Activated naive CD4-positive, alpha-beta T cell treated with anti-CD3 and anti-CD28 coated beads, Interleukin-2, amount 50 U/mL, for 72 hours (primary cell): Measurements from ENCODE around the gene PKN2. TPM values are rescaled to one million over a fixed set of nuclear protein-coding genes. Genes with fewer than 3 reads are reported as not detected.
A peak's percentile ranks its signal among the peaks of the same experiment; 100 is the strongest.
"Not testable (repeated sequence)": the region's sequence is repeated elsewhere in the genome, so short reads cannot be mapped to it uniquely, and the experiment has no call there.

Source experiments
- ATAC-seq, 2 donors: fragments of 150-1000 bp; cut with Tn5 transposase; 2 replicates each; pipeline ENCODE4 v1.10.0; 2021; ENCODE audit warnings: mild to moderate bottlenecking in 2 of 2, moderate library complexity in 2 of 2
- DNase-seq, 2 donors: peaks; one replicate each; pipeline ENCODE4 v3.0.0; 2021 to 2022; ENCODE audit warnings: low spot score in 2 of 2
- H3K27ac Mint-ChIP-seq, 2 donors: one replicate each; pipeline ENCODE4 v1.8.0; 2022; ENCODE audit warnings: mild to moderate bottlenecking in 2 of 2, mixed read lengths in 2 of 2
- H3K36me3 Mint-ChIP-seq, 2 donors: one replicate each; pipeline ENCODE4 v1.8.0; 2022; ENCODE audit warnings: mixed read lengths in 2 of 2
- H3K9me3 Mint-ChIP-seq, 2 donors: one replicate each; pipeline ENCODE4 v1.8.0; 2022; ENCODE audit warnings: mixed read lengths in 2 of 2
- total RNA-seq, 2 donors: library from RNA; stranded (reverse); gene quantifications; one replicate each; pipeline ENCODE4 v1.2.3, GENCODE V29; 2022

Gene PKN2
- total RNA-seq, 2 donors from 2014 or later: 27.0 to 35.0 TPM

DNA sequence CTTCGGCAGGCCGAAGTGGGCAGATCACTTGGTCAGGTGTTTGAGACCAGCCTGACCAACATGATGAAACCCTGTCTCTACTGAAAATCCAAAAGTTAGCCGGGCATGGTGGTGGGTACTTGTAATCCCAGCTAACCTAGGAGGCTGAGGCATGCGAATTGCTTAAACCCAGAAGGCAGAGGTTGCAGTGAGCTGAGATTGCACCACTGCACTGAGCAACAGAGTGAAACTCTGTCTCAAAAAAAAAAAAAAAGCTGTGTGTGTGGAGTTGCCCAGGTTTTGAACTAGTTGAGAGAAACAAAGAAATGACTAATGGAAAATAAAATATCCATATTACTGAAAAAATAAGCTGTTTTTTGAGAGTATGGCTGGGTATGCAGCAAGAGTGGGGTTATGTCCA lies 107.1 kb downstream of the PKN2 start:
- ATAC-seq: peak; percentile 49 to 91
- peak in 1 of 2 donors; percentile 15 for DNase-seq
- Mint-ChIP-seq H3K36me3 (no peaks in the 10 kb centered on the region), H3K9me3 (no peaks in the 10 kb centered on the region), H3K27ac (peak overlapping the region; percentile 30 to 60)

DNA sequence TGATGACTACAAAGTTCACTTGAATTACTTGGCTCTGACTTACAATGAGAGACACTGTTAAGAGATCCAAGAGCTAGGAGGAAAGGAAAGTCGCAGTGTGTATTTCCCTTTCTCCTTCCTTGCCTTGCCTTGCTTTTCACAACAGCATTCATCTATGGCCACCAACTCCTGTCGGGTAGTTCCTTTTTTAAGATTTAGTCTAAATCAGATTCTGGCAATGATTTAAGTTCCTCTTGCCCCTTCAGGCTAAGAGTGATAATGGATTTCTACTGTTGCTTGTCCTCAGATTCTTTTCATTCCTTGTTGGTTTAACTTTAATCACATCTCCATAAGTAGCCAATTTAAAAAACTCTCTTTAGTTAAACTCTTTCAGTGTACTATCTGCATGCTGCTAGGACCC lies 115.4 kb downstream of the PKN2 start:
- DNase-seq (no peak), ATAC-seq (no peak)
- peaks cover 4 to 5% of the 10 kb centered on the region in 2 donors for H3K9me3 Mint-ChIP-seq
- peaks cover 18 to 25% of the 10 kb centered on the region in 2 donors for H3K36me3 Mint-ChIP-seq
- H3K27ac Mint-ChIP-seq: peak overlapping the region in 1 of 2 donors; percentile 94

DNA sequence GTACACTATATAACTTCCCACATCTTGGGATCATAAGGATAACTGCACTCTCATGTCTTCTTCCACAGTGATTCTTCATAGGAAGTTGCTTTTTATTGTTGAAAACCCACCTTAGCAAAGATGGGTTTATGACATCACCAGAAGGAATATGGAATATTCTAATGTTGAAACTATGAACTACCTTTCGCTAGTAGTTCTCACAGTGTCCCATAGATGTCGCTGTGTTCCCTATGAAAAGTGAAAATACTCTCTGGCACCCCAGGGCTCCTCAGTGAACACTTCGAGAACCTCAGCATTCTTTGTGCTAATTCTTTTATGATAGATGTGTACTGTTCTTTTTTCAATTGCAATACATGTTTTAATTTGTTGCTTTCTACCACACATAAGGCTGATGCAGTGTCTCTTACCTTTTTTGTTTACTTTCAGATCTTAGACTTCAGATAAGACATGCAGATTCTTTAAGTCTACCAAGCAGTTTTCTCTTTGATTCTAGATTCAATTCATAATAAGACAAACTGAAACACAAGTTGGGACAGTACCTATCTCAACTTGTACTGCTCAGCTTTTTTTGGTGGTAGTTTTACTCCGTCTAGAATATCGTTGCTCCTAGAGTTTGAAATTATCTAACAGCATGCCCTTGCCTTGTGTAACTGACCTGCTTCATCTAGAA lies 116.4 kb downstream of the PKN2 start:
- H3K36me3 Mint-ChIP-seq: peaks cover 18 to 25% of the 10 kb centered on the region in 2 donors
- ATAC-seq: peak; percentile 52 to 58

DNA sequence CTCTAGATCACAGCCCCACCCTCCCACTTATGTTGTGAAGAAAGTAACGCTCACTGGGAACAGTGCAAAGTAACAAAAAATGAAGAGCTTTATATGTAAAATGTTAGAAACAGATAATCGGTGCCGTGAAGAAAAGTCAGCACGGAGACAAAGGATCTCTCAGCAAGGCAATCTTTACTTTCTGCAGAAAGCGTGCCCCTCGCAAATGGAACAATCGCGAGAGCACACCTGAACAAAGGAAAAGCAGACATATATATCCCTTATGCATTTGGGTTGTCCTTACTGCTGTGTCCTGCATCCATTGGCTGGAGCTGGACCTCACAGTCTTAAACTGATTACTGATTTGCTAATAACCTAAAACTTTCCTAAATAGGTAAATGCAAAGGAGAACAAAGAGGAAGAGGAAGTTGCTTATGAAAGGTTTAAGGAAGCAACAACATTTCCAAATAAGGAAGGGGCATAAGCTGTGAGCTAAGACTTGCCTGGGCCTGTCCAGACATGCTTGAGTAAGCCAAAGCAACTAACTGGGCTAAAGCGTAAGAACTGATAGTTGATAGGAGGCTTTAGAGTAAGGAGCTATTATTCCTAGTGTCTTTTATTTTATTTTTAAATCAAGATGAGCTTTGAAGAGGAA lies 117.6 kb downstream of the PKN2 start:
- H3K36me3 Mint-ChIP-seq: peaks cover 18 to 25% of the 10 kb centered on the region in 2 donors
- peak overlapping the region; percentile 47 to 94 for H3K27ac Mint-ChIP-seq
- ATAC-seq (peak in 1 of 2 donors; percentile 39), DNase-seq (no peak)
- H3K9me3 Mint-ChIP-seq: peaks cover 4 to 5% of the 10 kb centered on the region in 2 donors

More for the DNA sequence above, 116.4 kb downstream of the PKN2 start:
- peak in 1 of 2 donors; percentile 49 for DNase-seq
- Mint-ChIP-seq H3K9me3 (peaks cover 4 to 5% of the 10 kb centered on the region in 2 donors), H3K27ac (peak overlapping the region; percentile 38 to 94)

DNA sequence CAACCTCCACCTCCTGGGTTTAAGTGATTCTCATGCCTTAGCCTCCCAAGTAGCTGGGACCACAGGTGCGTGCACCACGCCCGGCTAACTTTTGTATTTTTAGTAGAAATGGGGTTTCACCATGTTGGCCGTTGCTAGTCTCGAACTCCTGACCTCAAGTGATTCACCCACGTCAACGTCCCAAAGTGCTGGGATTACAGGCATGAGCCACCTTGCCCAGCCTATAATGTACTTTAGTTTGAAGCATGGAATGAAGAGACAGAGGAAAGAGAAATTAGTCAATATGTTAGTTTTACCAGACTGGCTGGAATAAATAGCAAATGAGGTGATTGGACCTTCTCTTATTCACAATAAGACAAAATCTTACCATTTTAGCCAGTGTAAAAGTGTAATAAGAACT lies 118.3 kb downstream of the PKN2 start:
- ATAC-seq (peak in 1 of 2 donors; percentile 47), DNase-seq (no peak)
- Mint-ChIP-seq H3K27ac (peak overlapping the region in 1 of 2 donors; percentile 94), H3K9me3 (peaks cover 4 to 5% of the 10 kb centered on the region in 2 donors), H3K36me3 (peaks cover 18 to 25% of the 10 kb centered on the region in 2 donors)

DNA sequence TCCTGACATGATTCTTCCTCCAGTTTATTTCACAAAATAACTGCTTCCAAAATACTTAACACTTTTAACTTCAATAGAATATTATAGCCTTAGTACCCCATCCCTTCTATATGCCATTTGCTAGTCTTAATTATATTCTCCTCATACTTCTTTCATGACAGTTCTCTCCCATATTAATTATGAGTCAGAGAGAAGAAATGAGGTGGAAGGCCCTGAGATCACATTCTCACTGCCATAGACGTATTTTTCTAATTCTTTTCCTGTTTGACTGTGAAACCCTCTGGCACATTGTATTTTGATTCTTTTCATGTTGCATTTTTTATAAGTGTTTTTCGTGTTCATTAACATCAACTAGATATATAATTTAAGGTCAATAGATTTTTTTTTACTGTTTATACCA lies 118.9 kb downstream of the PKN2 start:
- Mint-ChIP-seq H3K9me3 (peaks cover 4 to 5% of the 10 kb centered on the region in 2 donors), H3K27ac (peak overlapping the region in 1 of 2 donors; percentile 94), H3K36me3 (peaks cover 18 to 25% of the 10 kb centered on the region in 2 donors)
- ATAC-seq: peak in 1 of 2 donors; percentile 51
- no peak for DNase-seq

DNA sequence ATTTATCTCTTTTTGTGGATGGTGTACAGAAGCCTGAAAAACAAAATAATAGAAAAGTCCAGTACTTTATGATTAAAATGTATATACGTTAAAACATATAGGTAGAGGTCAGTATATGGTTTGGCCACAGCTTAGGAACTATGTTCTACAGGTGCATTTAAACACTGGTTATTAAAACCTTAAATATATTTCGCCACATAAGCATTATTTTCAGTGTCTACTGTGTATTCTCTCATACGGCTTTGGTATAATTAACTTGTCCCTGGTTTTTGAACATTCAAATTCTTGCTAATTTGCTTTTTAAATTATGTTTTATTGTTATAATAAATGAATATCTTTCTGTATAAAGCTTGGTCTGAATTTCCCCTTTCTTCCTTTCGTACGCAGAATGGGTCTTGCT lies 119.4 kb downstream of the PKN2 start:
- peak overlapping the region in 1 of 2 donors; percentile 94 for H3K27ac Mint-ChIP-seq
- H3K9me3 Mint-ChIP-seq: peaks cover 4 to 5% of the 10 kb centered on the region in 2 donors
- H3K36me3 Mint-ChIP-seq: peaks cover 18 to 25% of the 10 kb centered on the region in 2 donors
- DNase-seq (no peak), ATAC-seq (no peak)

DNA sequence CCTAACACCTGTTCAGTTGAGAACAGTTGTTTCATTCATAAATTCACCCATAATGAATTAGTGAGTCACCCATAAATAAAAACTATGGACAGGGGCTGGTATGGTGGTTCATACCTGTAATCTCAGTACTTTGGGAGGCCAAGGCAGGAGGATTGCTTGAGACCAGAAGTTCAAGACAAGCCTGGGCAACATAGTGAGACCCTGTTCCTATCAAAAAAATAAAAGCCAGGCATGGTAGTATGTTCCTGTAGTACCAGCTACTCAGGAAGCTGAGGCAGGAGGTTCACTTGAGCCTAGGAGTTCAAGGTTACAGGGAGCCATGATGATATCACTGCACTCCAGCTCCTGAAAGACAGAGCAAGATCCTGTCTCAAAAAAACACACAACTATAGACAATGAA lies 128.3 kb downstream of the PKN2 start:
- H3K27ac Mint-ChIP-seq: no peak overlapping the region
- H3K9me3 Mint-ChIP-seq: no peaks in the 10 kb centered on the region
- peaks cover 13 to 17% of the 10 kb centered on the region in 2 donors for H3K36me3 Mint-ChIP-seq
- DNase-seq (no peak), ATAC-seq (no peak)

DNA sequence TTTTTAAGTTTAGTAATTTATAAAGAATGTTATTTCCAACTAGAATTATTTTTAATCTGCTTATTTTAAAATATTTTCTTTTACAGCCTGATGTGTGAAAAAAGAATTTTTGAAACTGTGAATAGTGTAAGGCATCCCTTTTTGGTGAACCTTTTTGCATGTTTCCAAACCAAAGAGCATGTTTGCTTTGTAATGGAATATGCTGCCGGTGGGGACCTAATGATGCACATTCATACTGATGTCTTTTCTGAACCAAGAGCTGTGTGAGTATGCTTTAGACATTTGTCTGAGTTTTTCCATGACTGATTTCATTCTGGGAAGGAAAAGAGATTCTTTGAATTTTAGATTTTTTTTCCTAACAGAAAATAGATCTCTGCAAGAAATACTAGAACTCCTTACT lies 129.4 kb downstream of the PKN2 start:
- no peak overlapping the region for H3K27ac Mint-ChIP-seq
- no peaks in the 10 kb centered on the region for H3K9me3 Mint-ChIP-seq
- ATAC-seq (no peak), DNase-seq (no peak)
- peaks cover 17% of the 10 kb centered on the region in 2 donors for H3K36me3 Mint-ChIP-seq

DNA sequence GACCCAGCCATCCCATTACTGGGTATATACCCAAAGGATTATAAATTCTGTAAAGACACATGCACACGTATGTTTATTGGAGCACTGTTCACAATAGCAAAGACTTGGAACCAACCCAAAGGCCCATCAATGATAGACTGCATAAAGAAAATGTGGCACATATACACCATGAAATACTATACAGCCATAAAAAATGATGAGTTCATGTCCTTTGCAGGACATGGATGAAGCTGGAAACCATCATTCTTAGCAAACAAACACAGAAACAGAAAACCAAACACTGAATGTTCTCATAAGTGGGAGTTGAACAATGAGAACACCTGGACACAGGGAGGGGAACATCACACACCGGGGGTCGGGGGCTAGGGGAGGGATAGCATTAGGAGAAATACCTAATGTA lies 135.6 kb downstream of the PKN2 start:
- DNase-seq, H3K9me3 Mint-ChIP-seq, ATAC-seq: not testable (repeated sequence)
- Mint-ChIP-seq H3K27ac (peak overlapping the region in 1 of 2 donors; percentile 39), H3K36me3 (peaks cover 7 to 18% of the 10 kb centered on the region in 2 donors)

DNA sequence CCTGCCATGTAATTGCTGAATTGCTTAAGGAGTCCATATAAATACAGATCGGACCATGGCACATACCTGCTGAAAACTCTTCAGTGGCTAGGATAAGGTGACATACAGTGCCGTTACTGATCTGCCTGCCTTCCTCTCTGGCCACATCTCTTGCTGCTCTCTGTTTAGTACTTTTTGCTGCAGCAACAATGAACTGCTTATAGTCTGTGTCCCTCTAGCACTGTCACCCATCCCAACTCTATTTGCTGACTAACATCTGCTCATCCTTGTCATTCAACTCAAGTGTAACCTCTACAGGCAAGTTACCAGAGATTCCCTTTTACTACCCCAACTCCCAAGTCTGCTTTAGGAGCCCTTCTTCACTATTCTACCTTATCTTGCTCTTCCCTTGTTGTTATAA lies 141.6 kb downstream of the PKN2 start:
- no peak for ATAC-seq

DNA sequence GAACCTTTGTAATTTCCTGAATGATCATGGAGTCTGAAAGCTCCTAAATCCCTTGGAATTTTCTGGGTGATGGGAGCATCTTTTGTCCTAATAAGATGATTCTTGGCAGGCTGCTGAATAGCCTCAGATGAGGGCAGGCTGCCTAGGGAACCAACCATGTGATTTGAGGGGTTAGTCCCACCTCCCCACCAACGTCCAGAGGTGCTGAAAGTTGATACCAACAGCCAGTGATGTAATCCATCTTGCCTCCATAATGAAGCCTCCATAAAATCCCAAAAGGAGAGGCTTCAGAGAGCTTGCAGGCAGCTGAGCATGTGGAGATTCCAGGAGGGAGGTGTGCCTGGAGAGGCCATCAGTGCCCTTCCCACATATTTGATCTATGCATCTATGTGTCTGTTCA lies 163.6 kb downstream of the PKN2 start:
- Mint-ChIP-seq H3K27ac (no peak overlapping the region), H3K36me3 (no peaks in the 10 kb centered on the region), H3K9me3 (no peaks in the 10 kb centered on the region)
- no peak for DNase-seq
- ATAC-seq: no peak

More for the DNA sequence above, 141.6 kb downstream of the PKN2 start:
- no peaks in the 10 kb centered on the region for H3K36me3 Mint-ChIP-seq
- H3K27ac Mint-ChIP-seq: no peak overlapping the region
- no peaks in the 10 kb centered on the region for H3K9me3 Mint-ChIP-seq
- DNase-seq: no peak

DNA sequence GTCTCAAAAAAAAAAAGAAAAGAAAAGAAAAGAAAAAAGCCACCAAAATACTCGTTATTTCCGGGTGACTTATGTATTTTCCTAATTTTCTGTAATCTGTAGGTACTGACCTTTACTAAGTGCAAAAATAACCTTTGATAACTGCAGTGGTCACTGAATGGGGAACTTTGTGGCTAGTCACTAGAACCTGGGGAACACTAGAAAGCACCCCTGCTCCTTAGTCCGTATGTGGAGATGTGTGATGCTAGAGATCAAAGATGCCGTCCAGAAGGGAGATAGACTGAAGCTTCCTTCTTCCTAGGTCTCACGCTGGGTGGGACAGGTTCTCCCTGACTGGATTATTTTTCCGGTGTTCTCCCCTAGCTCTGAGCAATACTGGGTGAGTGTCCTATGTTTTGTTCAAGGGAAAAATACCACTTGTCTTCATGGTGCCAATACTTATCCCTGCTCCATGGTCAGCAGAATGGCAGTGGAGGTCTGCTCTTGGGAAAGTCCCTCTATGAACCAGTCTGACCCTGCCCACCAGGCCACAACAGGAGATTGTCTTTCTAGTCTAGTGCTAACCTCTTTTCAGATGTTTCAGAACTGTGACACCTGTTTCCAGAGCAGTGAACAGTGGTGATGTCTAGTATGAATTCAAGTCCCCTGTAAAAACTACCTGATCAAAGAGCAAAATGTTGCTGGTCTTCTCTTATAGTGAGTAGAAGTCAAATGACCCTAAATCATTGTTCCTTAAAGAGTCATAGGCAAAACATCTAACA lies 167.4 kb downstream of the PKN2 start:
- ATAC-seq: peak; percentile 20 to 75
- Mint-ChIP-seq H3K36me3 (peaks cover 0 to 8% of the 10 kb centered on the region in 2 donors), H3K9me3 (no peaks in the 10 kb centered on the region), H3K27ac (peak overlapping the region; percentile 55 to 75)
- no peak for DNase-seq

DNA sequence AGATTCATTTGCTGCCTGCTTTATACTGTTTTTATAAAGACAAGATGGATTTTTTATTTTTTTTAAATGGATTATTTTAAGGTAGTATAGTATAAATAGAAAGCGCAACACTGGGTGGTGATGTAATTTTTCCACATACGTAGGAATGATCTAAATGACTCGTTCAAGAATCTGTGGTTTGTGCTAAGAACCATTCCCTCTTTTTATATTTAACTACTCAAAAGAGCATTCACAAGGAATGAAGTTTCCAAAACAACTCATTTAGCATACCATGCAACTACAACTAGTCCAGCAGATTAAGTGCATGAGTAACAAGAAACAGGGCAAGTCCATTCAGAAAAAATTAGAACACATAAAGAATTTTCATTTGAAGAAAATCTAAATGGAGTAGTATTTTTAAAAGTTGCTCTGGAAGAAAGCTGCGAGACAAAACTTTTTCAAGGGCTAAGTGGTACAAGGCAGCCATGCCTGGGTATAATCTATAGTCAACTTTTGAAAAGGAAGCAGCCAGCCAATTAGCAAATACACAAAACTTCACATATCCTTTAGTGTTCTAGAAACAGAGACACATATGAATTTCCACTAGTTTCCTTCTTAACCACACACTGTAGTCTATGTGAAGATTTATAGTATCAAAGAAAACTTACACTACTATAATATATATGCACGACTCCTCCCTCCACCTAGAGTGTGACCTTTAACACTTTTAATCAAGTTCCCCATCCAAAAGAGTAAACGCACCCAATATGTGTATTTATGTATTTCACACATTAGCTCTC lies 183.9 kb downstream of the PKN2 start:
- H3K27ac Mint-ChIP-seq: peak overlapping the region; percentile 87 to 90
- no peaks in the 10 kb centered on the region for H3K9me3 Mint-ChIP-seq
- DNase-seq (no peak), ATAC-seq (peak; percentile 74 to 91)
- H3K36me3 Mint-ChIP-seq: peaks cover 0 to 14% of the 10 kb centered on the region in 2 donors

DNA sequence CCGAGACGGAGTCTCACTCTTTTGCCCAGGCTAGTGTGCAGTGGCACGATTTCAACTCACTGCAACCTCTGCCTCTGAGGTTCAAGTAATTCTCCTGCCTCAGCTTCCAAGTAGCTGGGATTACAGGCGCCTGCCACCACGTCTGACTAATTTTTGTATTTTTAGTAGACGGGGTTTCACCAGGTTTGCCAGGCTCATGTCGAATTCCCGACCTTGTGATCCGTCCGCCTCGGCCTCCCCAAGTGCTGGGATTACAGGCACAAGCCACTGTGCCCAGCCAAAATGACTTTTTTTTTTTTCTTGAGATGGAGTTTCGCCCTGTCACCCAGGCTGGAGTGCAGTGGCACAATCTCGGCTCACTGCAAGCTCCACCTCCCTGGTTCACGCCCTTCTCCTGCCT lies 185.6 kb downstream of the PKN2 start:
- not testable (repeated sequence) for H3K36me3 Mint-ChIP-seq, ATAC-seq, H3K9me3 Mint-ChIP-seq, H3K27ac Mint-ChIP-seq, DNase-seq

DNA sequence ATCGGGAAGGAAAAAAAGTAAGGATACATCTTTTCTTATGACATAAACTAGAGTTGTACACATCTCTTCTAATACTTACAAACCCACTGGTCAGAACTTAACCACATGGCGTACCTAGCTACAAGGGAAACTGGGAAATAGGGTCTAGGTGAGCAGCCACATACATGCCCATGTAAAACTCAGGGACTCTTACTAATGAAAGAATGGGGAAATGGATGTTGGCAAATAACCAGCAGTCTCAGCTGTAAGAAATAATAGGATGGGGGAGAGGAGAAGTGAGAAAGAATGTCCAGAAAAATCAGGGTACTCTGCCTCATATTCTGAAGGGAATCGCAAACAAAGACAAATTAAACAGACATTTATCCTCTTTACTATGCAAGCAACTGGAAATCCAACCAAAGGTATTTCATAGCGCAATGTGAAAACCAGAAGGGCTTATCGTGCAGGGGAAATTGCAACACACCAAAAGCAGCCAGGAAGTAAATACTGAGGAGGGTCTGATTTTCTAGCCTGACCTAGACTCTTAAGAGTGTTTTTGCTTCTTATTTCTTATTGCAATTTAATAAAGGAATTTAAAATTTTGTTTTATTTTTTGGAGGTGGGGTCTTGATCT lies 189.8 kb downstream of the PKN2 start:
- no peak for ATAC-seq
- H3K36me3 Mint-ChIP-seq: peaks cover 0 to 6% of the 10 kb centered on the region in 2 donors
- DNase-seq: no peak
- H3K27ac Mint-ChIP-seq: no peak overlapping the region
- no peaks in the 10 kb centered on the region for H3K9me3 Mint-ChIP-seq
